Stimulated activated naive CD8-positive, alpha-beta T cell treated with anti-CD3 and anti-CD28 coated beads, Interleukin-15, Interleukin-2, amounts not matched to agents 100 ng/mL and 50 ng/mL, for 24 hours (primary cell): ENCODE data around the gene MCRIP2.

Experiments used
- H3K27ac Mint-ChIP-seq: one replicate; pipeline ENCODE4 v1.8.0; 2021; ENCODE audit warnings: mild to moderate bottlenecking, mixed read lengths
- H3K27me3 Mint-ChIP-seq: one replicate; pipeline ENCODE4 v1.8.0; 2021; ENCODE audit warnings: mixed read lengths
- H3K36me3 Mint-ChIP-seq: one replicate; pipeline ENCODE4 v1.8.0; 2021; ENCODE audit warnings: low read depth, mixed read lengths
- H3K4me1 Mint-ChIP-seq: one replicate; pipeline ENCODE4 v1.8.0; 2021; ENCODE audit warnings: low read depth, mixed read lengths
- H3K4me3 Mint-ChIP-seq: one replicate; pipeline ENCODE4 v1.8.0; 2021; ENCODE audit warnings: mild to moderate bottlenecking, mixed read lengths
- H3K9me3 Mint-ChIP-seq: one replicate; pipeline ENCODE4 v1.8.0; 2021; ENCODE audit warnings: mixed read lengths

The MCRIP2 gene

GRCh38 chr16:662095-662494 lies 20.5 kb downstream of the MCRIP2 start:
- peaks cover 5% of the 10 kb centered on the region for H3K4me1 Mint-ChIP-seq
- H3K4me3 Mint-ChIP-seq = no peak overlapping the region
- no peaks in the 10 kb centered on the region for H3K27me3 Mint-ChIP-seq
- H3K36me3 Mint-ChIP-seq = no peaks in the 10 kb centered on the region
- H3K27ac Mint-ChIP-seq = no peak overlapping the region
- H3K9me3 Mint-ChIP-seq = no peaks in the 10 kb centered on the region

GRCh38 chr16:662597-662996 lies 21.0 kb downstream of the MCRIP2 start:
- no peaks in the 10 kb centered on the region for H3K27me3 Mint-ChIP-seq
- no peaks in the 10 kb centered on the region for H3K36me3 Mint-ChIP-seq
- H3K9me3 Mint-ChIP-seq = no peaks in the 10 kb centered on the region
- H3K4me3 Mint-ChIP-seq = no peak overlapping the region
- H3K27ac Mint-ChIP-seq = no peak overlapping the region
- H3K4me1 Mint-ChIP-seq = peaks cover 8% of the 10 kb centered on the region

- no peaks in the 10 kb centered on the region for H3K27me3 Mint-ChIP-seq
- H3K36me3 Mint-ChIP-seq = peaks cover 10% of the 10 kb centered on the region
- no peak overlapping the region for H3K27ac Mint-ChIP-seq
- no peak overlapping the region for H3K4me3 Mint-ChIP-seq
- H3K9me3 Mint-ChIP-seq = no peaks in the 10 kb centered on the region
- H3K4me1 Mint-ChIP-seq = peaks cover 14% of the 10 kb centered on the region
These were observed 24.9 kb downstream of the MCRIP2 start for GRCh38 chr16:666572-666971.

- Mint-ChIP-seq H3K4me1 (peaks cover 14% of the 10 kb centered on the region), H3K27me3 (no peaks in the 10 kb centered on the region), H3K27ac (peak overlapping the region; percentile 61), H3K36me3 (peaks cover 10% of the 10 kb centered on the region), H3K4me3 (peak overlapping the region; percentile 77), H3K9me3 (no peaks in the 10 kb centered on the region)
These were observed 25.6 kb downstream of the MCRIP2 start for GRCh38 chr16:667113-667779.

GRCh38 chr16:667780-668518 lies 26.3 kb downstream of the MCRIP2 start, which contains the start of gene RHOT2:
RHOT2 (plus strand) TSS chr16:668132; CDS start chr16:668200, 68 bp downstream.
- no peaks in the 10 kb centered on the region for H3K27me3 Mint-ChIP-seq
- H3K9me3 Mint-ChIP-seq = no peaks in the 10 kb centered on the region
- peaks cover 14% of the 10 kb centered on the region for H3K4me1 Mint-ChIP-seq
- peaks cover 14% of the 10 kb centered on the region for H3K36me3 Mint-ChIP-seq
- peak within 1 kb of the TSS; percentile 61 for H3K27ac Mint-ChIP-seq
- peak within 1 kb of the TSS; percentile 77 for H3K4me3 Mint-ChIP-seq

GRCh38 chr16:668519-669171 lies 27.0 kb downstream of the MCRIP2 start:
- Mint-ChIP-seq H3K4me1 (peaks cover 14% of the 10 kb centered on the region), H3K36me3 (peaks cover 16% of the 10 kb centered on the region), H3K27me3 (no peaks in the 10 kb centered on the region), H3K27ac (peak overlapping the region; percentile 45), H3K4me3 (peak overlapping the region; percentile 77), H3K9me3 (no peaks in the 10 kb centered on the region)

- peak overlapping the region; percentile 77 for H3K4me3 Mint-ChIP-seq
- no peaks in the 10 kb centered on the region for H3K27me3 Mint-ChIP-seq
- H3K4me1 Mint-ChIP-seq = peaks cover 14% of the 10 kb centered on the region
- peaks cover 16% of the 10 kb centered on the region for H3K36me3 Mint-ChIP-seq
- H3K9me3 Mint-ChIP-seq = no peaks in the 10 kb centered on the region
- no peak overlapping the region for H3K27ac Mint-ChIP-seq
These were observed 28.0 kb downstream of the MCRIP2 start for GRCh38 chr16:669666-670065.

GRCh38 chr16:670485-671352 lies 29.1 kb downstream of the MCRIP2 start:
- Mint-ChIP-seq H3K27ac (no peak overlapping the region), H3K27me3 (no peaks in the 10 kb centered on the region), H3K4me3 (peak overlapping the region; percentile 77), H3K9me3 (no peaks in the 10 kb centered on the region), H3K36me3 (peaks cover 16% of the 10 kb centered on the region), H3K4me1 (peaks cover 18% of the 10 kb centered on the region)

- H3K27ac Mint-ChIP-seq = no peak overlapping the region
- no peaks in the 10 kb centered on the region for H3K9me3 Mint-ChIP-seq
- no peaks in the 10 kb centered on the region for H3K27me3 Mint-ChIP-seq
- H3K4me3 Mint-ChIP-seq = no peak overlapping the region
- peaks cover 18% of the 10 kb centered on the region for H3K4me1 Mint-ChIP-seq
- peaks cover 16% of the 10 kb centered on the region for H3K36me3 Mint-ChIP-seq
These were observed 29.9 kb downstream of the MCRIP2 start for GRCh38 chr16:671353-672131.

GRCh38 chr16:672371-672770 lies 30.7 kb downstream of the MCRIP2 start:
- Mint-ChIP-seq H3K4me3 (no peak overlapping the region), H3K27ac (no peak overlapping the region), H3K9me3 (no peaks in the 10 kb centered on the region), H3K36me3 (peaks cover 16% of the 10 kb centered on the region), H3K4me1 (peaks cover 18% of the 10 kb centered on the region), H3K27me3 (no peaks in the 10 kb centered on the region)

- H3K4me3 Mint-ChIP-seq = no peak overlapping the region
- no peaks in the 10 kb centered on the region for H3K27me3 Mint-ChIP-seq
- H3K36me3 Mint-ChIP-seq = peaks cover 16% of the 10 kb centered on the region
- H3K9me3 Mint-ChIP-seq = no peaks in the 10 kb centered on the region
- peaks cover 14% of the 10 kb centered on the region for H3K4me1 Mint-ChIP-seq
- H3K27ac Mint-ChIP-seq = no peak overlapping the region
These were observed 31.2 kb downstream of the MCRIP2 start for GRCh38 chr16:672851-673250.

GRCh38 chr16:673399-673991 lies 31.9 kb downstream of the MCRIP2 start:
- Mint-ChIP-seq H3K9me3 (no peaks in the 10 kb centered on the region), H3K27me3 (no peaks in the 10 kb centered on the region), H3K36me3 (peaks cover 16% of the 10 kb centered on the region), H3K4me3 (no peak overlapping the region), H3K4me1 (peaks cover 14% of the 10 kb centered on the region), H3K27ac (no peak overlapping the region)

- H3K27me3 Mint-ChIP-seq = no peaks in the 10 kb centered on the region
- H3K9me3 Mint-ChIP-seq = no peaks in the 10 kb centered on the region
- no peak overlapping the region for H3K27ac Mint-ChIP-seq
- H3K4me1 Mint-ChIP-seq = peaks cover 10% of the 10 kb centered on the region
- peaks cover 16% of the 10 kb centered on the region for H3K36me3 Mint-ChIP-seq
- H3K4me3 Mint-ChIP-seq = no peak overlapping the region
These were observed 32.7 kb downstream of the MCRIP2 start for GRCh38 chr16:674214-674881.
